AG04449 (cell line): Measurements from ENCODE around the gene RGS12.

Experiments used
- CTCF ChIA-PET: fragments of 350-600 bp; formaldehyde crosslinking; extraction: SDS; loops from one replicate; lab custom pipeline; 2021; ENCODE audit warnings: antibody characterized with exemption; lab: Yijun Ruan, JAX
- POLR2A ChIA-PET: fragments of 400-600, 350-600 bp; formaldehyde crosslinking; extraction: SDS; loops from one replicate; lab custom pipeline; 2020; ENCODE audit warnings: antibody characterized with exemption, inconsistent platforms; lab: Yijun Ruan, JAX
- DNase-seq: peaks from one replicate; pipeline ENCODE4 v3.0.0-alpha.2; 2010; ENCODE audit warnings: low read depth, low spot score
- H3K4me3 ChIP-seq: 2 replicates; pipeline ENCODE4 v1.5.1; 2011; ENCODE audit warnings: low read depth, mild to moderate bottlenecking, control low read depth, low read length
- TF ChIP-seq, protein P1 (sequence below): IDR thresholded peaks from one replicate; pipeline ENCODE4 v1.5.1; 2011; ENCODE audit warnings: mild to moderate bottlenecking, moderate library complexity, low read length, control low read depth, inconsistent platforms; ENCODE audit not compliant: insufficient read depth; ENCODE audit errors: missing control alignments

RGS12 gene

DNA sequence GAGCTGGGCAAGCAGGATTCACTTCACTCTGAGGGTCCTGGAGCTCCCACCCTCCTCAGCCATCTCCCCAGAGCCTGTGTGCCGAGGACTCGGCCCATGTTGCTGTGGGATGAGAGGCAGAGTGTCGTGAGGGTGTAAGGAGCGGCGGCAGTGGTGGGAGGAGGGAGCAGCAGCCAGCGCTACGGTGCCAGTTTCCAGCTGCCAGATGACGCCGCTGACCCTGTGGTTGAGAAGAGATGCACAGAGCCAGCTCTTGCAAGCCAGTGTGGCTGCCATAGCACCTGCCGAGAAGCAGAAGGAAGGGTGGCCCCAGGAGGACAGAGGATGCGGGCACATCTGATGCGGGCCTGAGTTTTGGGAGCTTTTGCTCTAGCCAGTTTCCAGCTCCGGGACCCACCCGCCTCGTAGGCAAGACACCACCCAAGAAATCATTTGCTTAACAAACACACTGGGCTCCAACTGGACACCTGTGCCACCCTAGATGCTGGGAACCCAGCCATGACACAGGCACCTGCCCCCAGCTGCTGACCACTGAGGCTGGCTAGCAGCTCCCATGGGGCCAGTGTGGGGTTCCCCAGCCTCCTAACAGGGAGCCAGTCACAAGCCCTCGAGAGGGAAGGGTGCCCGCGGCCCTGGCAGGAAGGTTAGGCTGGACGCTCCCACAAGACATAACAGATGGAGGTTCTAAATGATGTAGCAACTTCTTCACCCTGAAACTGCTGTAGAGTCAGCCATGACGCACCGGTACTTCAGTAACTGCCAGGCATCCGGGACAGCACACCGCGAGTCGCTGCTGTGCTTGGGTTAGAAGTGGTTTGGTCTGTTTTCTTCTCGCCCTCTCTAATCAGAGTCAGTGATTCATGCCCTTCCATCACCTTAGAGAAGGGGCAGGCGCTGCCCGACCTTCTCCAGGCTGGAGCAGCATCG is 35.0 kb upstream of the RGS12 start:
- ChIA-PET CTCF (interaction anchor here (1.1 to 1.9 kb wide), 5 partner anchors 12 to 222 kb away, joined by 3 to 5 read pairs (median 4); no protein-coding TSS in a partner anchor), POLR2A (no interaction called here)
- DNase-seq = no peak
- TF ChIP-seq, protein P1, sequence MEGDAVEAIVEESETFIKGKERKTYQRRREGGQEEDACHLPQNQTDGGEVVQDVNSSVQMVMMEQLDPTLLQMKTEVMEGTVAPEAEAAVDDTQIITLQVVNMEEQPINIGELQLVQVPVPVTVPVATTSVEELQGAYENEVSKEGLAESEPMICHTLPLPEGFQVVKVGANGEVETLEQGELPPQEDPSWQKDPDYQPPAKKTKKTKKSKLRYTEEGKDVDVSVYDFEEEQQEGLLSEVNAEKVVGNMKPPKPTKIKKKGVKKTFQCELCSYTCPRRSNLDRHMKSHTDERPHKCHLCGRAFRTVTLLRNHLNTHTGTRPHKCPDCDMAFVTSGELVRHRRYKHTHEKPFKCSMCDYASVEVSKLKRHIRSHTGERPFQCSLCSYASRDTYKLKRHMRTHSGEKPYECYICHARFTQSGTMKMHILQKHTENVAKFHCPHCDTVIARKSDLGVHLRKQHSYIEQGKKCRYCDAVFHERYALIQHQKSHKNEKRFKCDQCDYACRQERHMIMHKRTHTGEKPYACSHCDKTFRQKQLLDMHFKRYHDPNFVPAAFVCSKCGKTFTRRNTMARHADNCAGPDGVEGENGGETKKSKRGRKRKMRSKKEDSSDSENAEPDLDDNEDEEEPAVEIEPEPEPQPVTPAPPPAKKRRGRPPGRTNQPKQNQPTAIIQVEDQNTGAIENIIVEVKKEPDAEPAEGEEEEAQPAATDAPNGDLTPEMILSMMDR = no peak
- H3K4me3 ChIP-seq = no peak overlapping the region

DNA sequence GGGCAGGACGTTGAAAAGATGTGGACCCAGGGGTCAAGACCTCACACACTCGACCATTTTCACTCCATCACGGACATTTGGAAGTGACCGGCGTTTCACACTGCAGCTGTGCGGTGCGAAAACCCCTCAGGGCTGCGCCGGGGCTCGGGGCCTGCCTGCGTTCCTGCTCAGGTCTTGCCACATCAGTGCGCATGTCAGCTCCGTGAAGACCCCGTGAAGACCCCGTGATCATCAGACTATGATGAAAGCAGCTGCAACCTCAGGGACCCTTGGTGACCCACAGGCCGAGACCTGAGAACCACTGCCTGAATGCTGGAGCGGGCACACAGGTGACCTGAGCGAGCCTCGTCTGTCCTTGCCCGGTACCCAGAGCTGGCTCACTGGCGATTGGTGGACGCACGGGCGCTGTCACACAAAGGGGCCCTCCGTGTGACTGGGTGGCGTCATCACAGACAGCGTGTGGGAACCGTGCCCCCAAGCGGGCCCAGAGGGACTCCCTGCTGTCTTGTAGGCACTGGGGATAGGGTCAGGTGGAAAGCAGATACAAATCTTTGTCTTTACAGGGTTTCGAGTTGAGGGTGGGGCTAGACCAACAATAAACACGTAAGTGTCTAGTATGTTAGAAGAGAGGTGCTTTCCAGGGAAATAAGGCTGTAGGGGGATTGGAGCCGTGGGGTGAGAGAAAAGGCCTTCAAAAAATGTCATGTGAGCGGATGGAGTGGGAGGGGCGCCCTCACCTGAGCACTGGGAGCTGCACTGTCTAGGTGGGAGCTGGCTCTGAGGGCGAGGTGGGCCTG is 31.2 kb upstream of the RGS12 start:
- TF ChIP-seq, protein P1 = no peak
- POLR2A ChIA-PET = no interaction called here
- no peak overlapping the region for H3K4me3 ChIP-seq
- CTCF ChIA-PET = no interaction called here
- DNase-seq = no peak

DNA sequence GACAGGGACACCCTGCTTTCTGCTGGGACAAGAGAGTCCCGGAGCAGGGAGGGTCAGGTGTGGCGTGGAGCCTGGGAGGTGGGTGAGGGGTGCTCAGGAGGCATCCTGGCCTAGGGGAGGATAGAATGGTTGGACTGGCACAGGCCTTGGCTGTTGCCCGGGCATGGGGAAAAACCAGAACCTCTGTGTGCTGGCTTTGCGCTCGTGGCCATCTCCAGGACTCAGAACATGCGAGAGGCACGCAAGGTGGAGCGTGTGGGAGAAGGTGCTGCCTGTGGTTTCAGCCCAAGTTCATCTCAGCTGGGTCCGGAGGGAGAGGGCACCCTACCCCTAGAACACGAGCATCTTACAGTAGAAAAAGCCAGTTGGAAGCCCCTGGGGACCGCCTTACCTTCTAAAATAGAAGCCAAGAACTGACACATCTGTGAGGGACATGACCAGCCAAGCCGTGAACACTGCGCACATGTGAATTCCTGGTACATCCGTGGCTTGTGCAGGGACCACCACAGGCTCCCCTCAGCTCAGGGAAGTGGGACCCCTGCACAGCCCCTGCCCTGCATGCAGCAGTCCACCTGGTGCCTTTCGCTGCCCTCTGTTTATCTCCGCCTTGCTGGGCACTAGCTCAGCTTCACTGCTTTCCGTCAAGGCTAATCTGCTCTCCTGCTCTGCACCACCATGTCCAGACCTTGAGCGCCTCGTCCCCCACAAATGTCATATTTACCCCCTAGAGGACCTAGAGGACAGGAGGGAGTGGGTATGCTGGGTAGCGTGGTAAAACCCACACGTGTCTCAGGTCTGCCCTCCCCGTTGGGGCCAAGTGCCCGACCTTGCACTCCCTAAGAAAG is 30.4 kb upstream of the RGS12 start:
- no peak for DNase-seq
- no peak overlapping the region for H3K4me3 ChIP-seq
- POLR2A ChIA-PET = no interaction called here
- TF ChIP-seq, protein P1 = no peak
- CTCF ChIA-PET = interaction anchor here (0.6 kb wide), 1 partner anchor 156 kb away, joined by 3 read pairs; no protein-coding TSS in a partner anchor

DNA sequence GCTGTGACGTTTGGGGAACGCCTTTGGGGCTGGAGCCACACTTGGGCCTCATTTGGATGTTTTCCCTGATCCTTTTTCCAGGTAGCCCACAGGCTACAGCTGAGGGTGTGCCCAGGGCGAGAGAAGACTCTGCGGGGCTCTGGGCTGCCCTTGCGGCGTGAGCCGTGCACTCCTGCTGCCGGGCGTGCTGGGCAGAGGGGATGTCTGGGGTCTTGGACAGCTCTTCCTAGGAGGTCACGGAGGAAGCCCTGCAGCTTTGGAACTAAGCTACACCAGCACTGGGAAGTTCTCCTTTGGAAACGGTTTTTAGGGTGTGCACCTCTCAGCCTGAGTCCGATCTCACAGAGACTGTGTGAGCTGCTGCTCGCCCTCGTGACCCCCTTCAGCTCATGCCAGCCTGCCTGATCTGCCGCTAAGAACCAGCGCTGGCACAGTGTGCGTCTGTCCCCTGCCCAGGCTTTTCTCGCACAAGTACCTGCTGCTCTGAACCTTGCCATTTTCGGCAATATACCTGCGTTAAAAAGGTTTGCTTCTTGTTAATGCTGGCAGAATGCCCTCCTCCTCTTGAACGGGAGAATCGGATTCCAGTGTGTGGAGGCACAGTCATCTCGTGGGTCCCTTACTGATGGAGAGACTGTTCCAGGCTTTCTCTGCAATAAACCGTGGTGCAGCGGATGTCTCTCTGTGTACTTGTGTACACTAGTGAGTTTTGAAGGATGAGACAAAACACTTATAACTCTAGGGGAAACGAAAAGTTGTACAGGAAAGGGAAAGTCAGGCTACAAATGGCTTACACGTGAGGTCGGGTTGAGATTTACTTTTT is 29.6 kb upstream of the RGS12 start:
- ChIA-PET CTCF (interaction anchor here (0.6 kb wide), 1 partner anchor 156 kb away, joined by 3 read pairs; no protein-coding TSS in a partner anchor), POLR2A (no interaction called here)
- no peak for DNase-seq

DNA sequence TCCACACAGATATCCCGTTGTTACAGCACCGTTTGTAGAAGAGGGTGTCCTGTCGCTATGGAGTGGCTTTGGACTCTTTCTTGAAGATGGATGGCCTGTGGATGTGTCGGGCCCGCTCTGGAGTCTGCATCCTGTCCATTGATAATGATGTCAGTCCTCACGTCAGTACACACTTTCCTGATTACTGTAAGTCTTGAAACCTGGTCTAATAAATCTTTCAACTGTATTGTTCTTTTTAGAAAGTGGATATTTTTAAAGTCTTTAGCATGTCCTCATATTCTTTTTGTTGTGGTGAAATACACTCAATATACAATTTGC is 29.0 kb upstream of the RGS12 start:
- ChIA-PET POLR2A (no interaction called here), CTCF (no interaction called here)
- no peak for DNase-seq
- TF ChIP-seq, protein P1 = no peak
- H3K4me3 ChIP-seq = no peak overlapping the region

More for the DNA sequence above, 29.6 kb upstream of the RGS12 start:
- no peak overlapping the region for H3K4me3 ChIP-seq
- TF ChIP-seq, protein P1 = no peak
